Gastroesophageal sphincter (tissue), 4 donors: ENCODE results near the gene TREML4. TPM values are rescaled to one million over a fixed set of nuclear protein-coding genes. Genes with fewer than 3 reads are reported as not detected.
A peak's percentile ranks its signal among the peaks of the same experiment; 100 is the strongest.

Experiments used
- ATAC-seq: fragments of 150-250 bp; one replicate; pipeline ENCODE4 v1.9.1; 2016; ENCODE audit warnings: mild to moderate bottlenecking, moderate library complexity
- H3K27ac ChIP-seq, 4 donors: fragments of 200-600 bp; sonication (generic) in 3 of 4; 1 replicate in 3 of 4; 2 replicates in 1 of 4; pipeline ENCODE4 v1.5.1; 2016 to 2019
- H3K27me3 ChIP-seq: fragments of 200-600 bp; sonication (generic); one replicate; pipeline ENCODE4 v1.5.1; 2019
- H3K36me3 ChIP-seq, 2 donors: fragments of 200-600 bp; sonication (generic); one replicate each; pipeline ENCODE4 v1.5.1; 2019; ENCODE audit warnings: control low read depth in 1 of 2
- H3K4me1 ChIP-seq, 3 donors: fragments of 200-600 bp; sonication (generic); 1 replicate in 2 of 3; 2 replicates in 1 of 3; pipeline ENCODE4 v1.5.1; 2016 to 2019; ENCODE audit warnings: control low read depth in 2 of 3
- H3K4me3 ChIP-seq, 2 donors: fragments of 200-600 bp; sonication (generic); one replicate each; pipeline ENCODE4 v1.5.1; 2019; ENCODE audit warnings: mild to moderate bottlenecking in 1 of 2, moderate library complexity in 1 of 2
- H3K9me3 ChIP-seq, 3 donors: fragments of 200-600 bp; sonication (generic); one replicate each; pipeline ENCODE4 v1.5.1; 2017 to 2019; ENCODE audit warnings: control low read depth in 2 of 3
- EP300 ChIP-seq: sonication (generic); formaldehyde crosslinking; IDR thresholded peaks from one replicate; pipeline ENCODE4 v1.6.1; 2017; ENCODE audit warnings: antibody characterized with exemption, mild to moderate bottlenecking
- POLR2A ChIP-seq, 2 donors: fragments of 450-650 bp; IDR thresholded peaks; one replicate each; pipeline ENCODE4 v1.6.1; 2017; ENCODE audit warnings: antibody characterized with exemption in 2 of 2, mild to moderate bottlenecking in 2 of 2, moderate library complexity in 1 of 2
- POLR2AphosphoS5 ChIP-seq: sonication (generic); formaldehyde crosslinking; IDR thresholded peaks from one replicate; pipeline ENCODE4 v1.6.1; 2017; ENCODE audit warnings: antibody characterized with exemption
- WGBS, 2 donors: methylation state at CpG; one replicate each; pipeline ENCODE4 v1.1.5; 2018; ENCODE audit warnings: low coverage in 1 of 2; 5-methylcytosine and 5-hydroxymethylcytosine counted together
- total RNA-seq, 4 donors: library from RNA; depleted of rRNA; stranded (reverse); fragments of >200 nt; gene quantifications; one replicate each; pipeline ENCODE4 v1.1.0, GENCODE V29; 2016
- TF ChIP-seq, protein P1 (sequence below), 4 experiments: fragments of 200-600 bp in 2 of 4; fragments of 450-650 bp in 2 of 4; sonication (generic) in 1 of 4; IDR thresholded peaks; one replicate each; pipeline ENCODE4 v1.5.1; 2017 to 2019; ENCODE audit warnings: antibody characterized with exemption in 4 of 4, mild to moderate bottlenecking in 2 of 4, moderate library complexity in 2 of 4

Gene TREML4
- total RNA-seq, 4 donors from 2014 or later = not detected

DNA sequence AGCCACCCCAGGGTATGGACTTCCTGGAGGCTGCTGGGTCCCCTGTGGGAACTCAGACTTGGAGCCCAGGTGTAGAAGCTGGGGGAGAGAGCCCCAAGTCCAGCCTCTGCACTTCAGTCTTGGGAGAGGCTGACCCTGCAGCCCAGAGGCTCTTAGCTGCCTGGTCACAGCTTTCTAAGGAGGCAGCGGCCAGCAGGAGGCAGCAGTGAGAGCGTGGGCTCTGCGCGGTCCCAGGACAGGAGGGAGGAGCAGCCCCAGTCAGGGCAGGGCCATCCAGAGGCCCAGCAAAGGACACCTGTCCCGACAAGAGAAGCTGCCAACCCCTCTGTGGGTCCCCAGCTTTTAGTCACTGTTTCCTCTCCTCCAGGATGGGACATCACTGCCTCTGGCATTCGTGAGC, 36.6 kb upstream of the TREML4 start:
- TF ChIP-seq POLR2AphosphoS5 (no peak), EP300 (no peak), POLR2A (IDR thresholded peaks at IDR 0.05) (no peak)
- TF ChIP-seq, protein P1, sequence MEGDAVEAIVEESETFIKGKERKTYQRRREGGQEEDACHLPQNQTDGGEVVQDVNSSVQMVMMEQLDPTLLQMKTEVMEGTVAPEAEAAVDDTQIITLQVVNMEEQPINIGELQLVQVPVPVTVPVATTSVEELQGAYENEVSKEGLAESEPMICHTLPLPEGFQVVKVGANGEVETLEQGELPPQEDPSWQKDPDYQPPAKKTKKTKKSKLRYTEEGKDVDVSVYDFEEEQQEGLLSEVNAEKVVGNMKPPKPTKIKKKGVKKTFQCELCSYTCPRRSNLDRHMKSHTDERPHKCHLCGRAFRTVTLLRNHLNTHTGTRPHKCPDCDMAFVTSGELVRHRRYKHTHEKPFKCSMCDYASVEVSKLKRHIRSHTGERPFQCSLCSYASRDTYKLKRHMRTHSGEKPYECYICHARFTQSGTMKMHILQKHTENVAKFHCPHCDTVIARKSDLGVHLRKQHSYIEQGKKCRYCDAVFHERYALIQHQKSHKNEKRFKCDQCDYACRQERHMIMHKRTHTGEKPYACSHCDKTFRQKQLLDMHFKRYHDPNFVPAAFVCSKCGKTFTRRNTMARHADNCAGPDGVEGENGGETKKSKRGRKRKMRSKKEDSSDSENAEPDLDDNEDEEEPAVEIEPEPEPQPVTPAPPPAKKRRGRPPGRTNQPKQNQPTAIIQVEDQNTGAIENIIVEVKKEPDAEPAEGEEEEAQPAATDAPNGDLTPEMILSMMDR (IDR thresholded peaks at IDR 0.05) = peak in 1 of 4 experiments; percentile 32
- Histone ChIP-seq H3K36me3 (no peaks in the 10 kb centered on the region), H3K9me3 (peaks cover 0 to 15% (median 0%) of the 10 kb centered on the region in 3 donors), H3K4me3 (no peak overlapping the region), H3K4me1 (no peaks in the 10 kb centered on the region), H3K27me3 (peaks cover 50% of the 10 kb centered on the region), H3K27ac (no peak overlapping the region)
- no CpG with 5 or more reads among the region's 6 CpGs for WGBS, 2 donors
- ATAC-seq = no peak

DNA sequence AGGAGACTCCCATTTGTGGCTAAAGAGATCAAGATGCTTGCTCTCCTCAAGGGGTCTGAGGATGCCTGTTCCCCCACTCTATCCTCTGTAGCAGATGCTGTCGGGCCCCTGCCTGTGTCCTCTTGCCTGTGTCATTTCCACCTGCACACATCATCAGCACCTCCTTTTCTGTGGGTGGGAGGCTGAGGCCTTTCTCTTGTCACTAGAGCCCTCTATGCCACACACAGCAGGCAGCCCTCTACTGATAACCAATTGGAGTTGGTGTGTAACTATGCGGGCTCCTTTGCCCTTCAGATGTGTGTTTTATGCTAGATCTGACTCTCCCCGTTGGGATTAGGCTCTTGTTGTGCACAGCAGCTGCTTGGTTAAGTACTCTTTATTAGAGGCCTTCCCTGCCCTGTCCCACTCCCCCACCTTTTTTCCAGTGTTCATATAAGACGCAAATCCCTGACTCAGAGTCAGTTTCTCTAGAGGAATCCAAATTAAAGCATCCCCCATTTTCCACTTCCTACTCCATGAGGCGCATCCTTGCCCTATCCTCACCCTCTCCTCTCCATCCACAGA, 34.9 kb upstream of the TREML4 start:
- Histone ChIP-seq H3K4me3 (no peak overlapping the region), H3K4me1 (no peaks in the 10 kb centered on the region), H3K27ac (no peak overlapping the region), H3K27me3 (peaks cover 66% of the 10 kb centered on the region), H3K36me3 (no peaks in the 10 kb centered on the region), H3K9me3 (peaks cover 0 to 15% (median 0%) of the 10 kb centered on the region in 3 donors)
- no peak for ATAC-seq
- 72 to 75% methylated on average over 2 to 5 of the region's 5 CpGs for WGBS, 2 donors
- TF ChIP-seq, protein P1 (IDR thresholded peaks at IDR 0.05) = no peak
- no peak for TF ChIP-seq POLR2A (IDR thresholded peaks at IDR 0.05)

DNA sequence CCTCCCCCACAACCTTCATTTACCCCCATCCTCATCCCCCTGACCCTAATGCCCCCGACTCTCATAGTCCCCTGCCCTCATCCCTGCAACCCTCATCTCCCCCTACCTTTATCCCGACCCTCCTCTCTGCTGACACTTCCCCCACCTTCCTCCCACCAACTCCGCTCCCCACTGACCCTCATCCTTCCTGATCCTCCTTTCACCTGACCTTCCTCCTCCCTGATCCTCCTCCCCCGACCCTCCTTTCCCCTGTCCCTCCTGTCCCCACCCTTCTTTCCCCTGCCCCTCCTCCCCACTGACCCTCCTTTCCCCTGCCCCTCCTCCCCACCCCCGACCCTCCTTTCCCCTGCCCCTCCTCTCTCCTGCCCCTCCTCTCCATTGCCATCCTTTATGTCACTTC, 34.3 kb upstream of the TREML4 start:
- peaks cover 66% of the 10 kb centered on the region for H3K27me3 ChIP-seq
- WGBS, 2 donors = 40 to 47% methylated on average over 4 of the region's 5 CpGs
- TF ChIP-seq POLR2AphosphoS5 = no peak
- TF ChIP-seq, protein P1 (IDR thresholded peaks at IDR 0.05) = no peak
- no peak for TF ChIP-seq EP300
- TF ChIP-seq POLR2A (IDR thresholded peaks at IDR 0.05) = no peak
- ATAC-seq = no peak
- H3K4me3 ChIP-seq = no peak overlapping the region
- H3K27ac ChIP-seq = no peak overlapping the region
- peaks cover 0 to 15% (median 0%) of the 10 kb centered on the region in 3 donors for H3K9me3 ChIP-seq
- no peaks in the 10 kb centered on the region for H3K36me3 ChIP-seq
- no peaks in the 10 kb centered on the region for H3K4me1 ChIP-seq

DNA sequence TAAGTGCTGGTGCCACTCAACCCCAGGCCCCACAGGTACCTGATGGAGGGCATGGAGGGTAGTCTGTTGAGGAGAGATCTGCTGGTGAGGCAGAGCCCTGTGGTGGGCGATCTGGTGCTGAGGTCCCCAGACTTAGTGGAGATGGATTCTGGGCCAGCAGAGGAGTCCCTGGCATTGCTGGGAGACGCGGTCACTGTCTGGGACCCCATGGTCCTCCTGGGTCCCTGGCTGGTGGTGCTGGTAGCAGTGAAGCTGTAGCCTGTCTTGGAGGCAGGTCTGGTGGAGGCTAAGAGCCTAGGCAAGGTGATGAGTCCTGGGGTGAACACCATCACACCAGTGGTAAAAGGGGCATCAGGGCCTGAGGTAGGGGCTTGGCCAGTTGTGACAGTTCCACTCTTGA, 33.8 kb upstream of the TREML4 start:
- H3K36me3 ChIP-seq = no peaks in the 10 kb centered on the region
- no peak for TF ChIP-seq POLR2AphosphoS5
- TF ChIP-seq, protein P1 (IDR thresholded peaks at IDR 0.05) = no peak
- no peak for TF ChIP-seq EP300
- no peak for TF ChIP-seq POLR2A (IDR thresholded peaks at IDR 0.05)
- H3K4me3 ChIP-seq = no peak overlapping the region
- no peak for ATAC-seq
- H3K4me1 ChIP-seq = no peaks in the 10 kb centered on the region
- no peak overlapping the region for H3K27ac ChIP-seq
- peaks cover 0 to 14% (median 0%) of the 10 kb centered on the region in 3 donors for H3K9me3 ChIP-seq
- H3K27me3 ChIP-seq = peaks cover 66% of the 10 kb centered on the region
- WGBS, 2 donors = no CpG with 5 or more reads among the region's 3 CpGs

DNA sequence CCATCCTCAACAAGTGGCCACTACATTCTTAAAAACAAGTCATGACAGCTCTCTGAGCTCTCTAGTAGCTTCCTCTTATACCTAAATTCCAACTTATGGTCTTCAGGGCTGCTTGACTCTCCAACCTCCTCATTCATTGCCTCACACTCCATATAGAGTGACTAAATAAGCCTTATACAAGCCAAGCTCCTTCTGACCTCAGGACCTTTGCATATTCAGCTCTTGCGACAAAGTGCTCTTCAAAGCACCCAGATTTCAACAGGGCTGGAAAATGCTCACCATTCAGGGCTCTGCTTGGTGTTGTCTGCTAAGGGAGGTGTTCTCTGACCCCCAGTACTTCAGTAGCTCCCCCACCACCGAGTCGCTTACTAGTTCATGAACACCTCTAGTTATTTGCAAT, 30.9 kb upstream of the TREML4 start:
- peaks cover 54% of the 10 kb centered on the region for H3K27me3 ChIP-seq
- no peaks in the 10 kb centered on the region for H3K9me3 ChIP-seq
- no peaks in the 10 kb centered on the region for H3K4me1 ChIP-seq
- 75 to 93% methylated on average over 3 of the region's 3 CpGs for WGBS, 2 donors
- H3K27ac ChIP-seq = no peak overlapping the region
- H3K4me3 ChIP-seq = no peak overlapping the region
- no peak for ATAC-seq
- H3K36me3 ChIP-seq = no peaks in the 10 kb centered on the region
- TF ChIP-seq POLR2AphosphoS5 (no peak), EP300 (no peak), POLR2A (IDR thresholded peaks at IDR 0.05) (no peak)
- TF ChIP-seq, protein P1 (IDR thresholded peaks at IDR 0.05) = no peak
